Measurements from ENCODE around the gene MRPL1. TPM values are rescaled to one million over a fixed set of nuclear protein-coding genes. Genes with fewer than 3 reads are reported as not detected.
A peak's percentile ranks its signal among the peaks of the same experiment; 100 is the strongest.

The MRPL1 gene
- polyA plus RNA-seq, result 10 to 100 TPM; 21.9 to 61.8 (median 32.1) TPM
- long read RNA-seq, donor 1, transcript MRPL1-201 (9 exons, 1,490 nt), result major isoform, 44 of 86 reads
- long read RNA-seq, donor 1, partial matches to known transcripts, result 42 of 86 reads
- long read RNA-seq, donor 1, other reads (novel, unspliced or antisense), result 0 of 86 reads
- long read RNA-seq, donor 2, transcript MRPL1-201 (9 exons, 1,490 nt), result major isoform, 12 of 12 reads
- long read RNA-seq, donor 2, partial matches to known transcripts, result 0 of 12 reads
- long read RNA-seq, donor 2, other reads (novel, unspliced or antisense), result 0 of 12 reads
- long read RNA-seq, donor 3, transcript MRPL1-201 (9 exons, 1,490 nt), result major isoform, 6 of 20 reads
- long read RNA-seq, donor 3, partial matches to known transcripts, result 14 of 20 reads
- long read RNA-seq, donor 3, other reads (novel, unspliced or antisense), result 0 of 20 reads
- long read RNA-seq, donor 4, partial matches to known transcripts, result 0 of 1 reads
- long read RNA-seq, donor 4, other reads (novel, unspliced or antisense), result 0 of 1 reads
- long read RNA-seq, donor 5, partial matches to known transcripts, result 6 of 6 reads
- long read RNA-seq, donor 5, other reads (novel, unspliced or antisense), result 0 of 6 reads
- long read RNA-seq, donor 6, transcript MRPL1-201 (9 exons, 1,490 nt), result major isoform, 8 of 8 reads
- long read RNA-seq, donor 6, partial matches to known transcripts, result 0 of 8 reads
- long read RNA-seq, donor 6, other reads (novel, unspliced or antisense), result 0 of 8 reads
- long read RNA-seq, donor 7, transcript MRPL1-201 (9 exons, 1,490 nt), result major isoform, 17 of 28 reads
- long read RNA-seq, donor 7, partial matches to known transcripts, result 11 of 28 reads
- long read RNA-seq, donor 7, other reads (novel, unspliced or antisense), result 0 of 28 reads
- long read RNA-seq, donor 8, partial matches to known transcripts, result 0 of 1 reads
- long read RNA-seq, donor 8, other reads (novel, unspliced or antisense), result 0 of 1 reads
- long read RNA-seq, donor 9, transcript MRPL1-201 (9 exons, 1,490 nt), result major isoform, 5 of 5 reads
- long read RNA-seq, donor 9, partial matches to known transcripts, result 0 of 5 reads
- long read RNA-seq, donor 9, other reads (novel, unspliced or antisense), result 0 of 5 reads
- long read RNA-seq, donor 10, transcript MRPL1-201 (9 exons, 1,490 nt), result major isoform, 20 of 30 reads
- long read RNA-seq, donor 10, partial matches to known transcripts, result 10 of 30 reads
- long read RNA-seq, donor 10, other reads (novel, unspliced or antisense), result 0 of 30 reads

GRCh38 chr4:77862478-77863216, at the start of gene MRPL1:
TSS of gene MRPL1 (plus strand) at chr4:77862830. CDS start at chr4:77862849, 19 bp downstream.
- Histone ChIP-seq H3K27ac (ENCODE audit: low read depth in 1 of 3, low read length in 2 of 3) (peak within 1 kb of the TSS; percentile 93 to 100 (median 94)), H3K27me3 (ENCODE audit: control insufficient read depth in 3 of 3, insufficient read depth in 3 of 3, low read length in 3 of 3) (no peaks in the 10 kb centered on the region), H3K9me3 (ENCODE audit: control insufficient read depth in 2 of 2, insufficient read depth in 1 of 2, low read depth in 1 of 2, low read length in 1 of 2) (no peaks in the 10 kb centered on the region), H3K4me1 (ENCODE audit: control insufficient read depth in 3 of 3, insufficient read depth in 2 of 3, low read depth in 1 of 3, low read length in 2 of 3) (peaks cover 0 to 2% (median 0%) of the 10 kb centered on the region in 3 donors), H3K36me3 (ENCODE audit: control insufficient read depth in 3 of 3, insufficient read depth in 2 of 3, low read depth in 1 of 3, low read length in 3 of 3) (peaks cover 0 to 6% (median 0%) of the 10 kb centered on the region in 3 donors), H3K4me3 (ENCODE audit: low read depth in 1 of 3, low read length in 3 of 3) (peak within 1 kb of the TSS; percentile 45 to 69 (median 66))
- DNase-seq, result peak; percentile 95 to 96
- 0 to 1% (median 0%) methylated on average over 33 of the region's 33 CpGs for WGBS, 3 donors
- FAIRE-seq, result peak; percentile 61

GRCh38 chr4:77815636-77816035, 47.0 kb upstream of the MRPL1 start:
- H3K4me3 ChIP-seq (ENCODE audit: low read depth in 1 of 3, low read length in 3 of 3), result no peak overlapping the region
- H3K27ac ChIP-seq (ENCODE audit: low read depth in 1 of 3, low read length in 2 of 3), result no peak overlapping the region
- DNase-seq (peak in 1 of 2 donors; percentile 11), FAIRE-seq (no peak)
- H3K36me3 ChIP-seq (ENCODE audit: control insufficient read depth in 3 of 3, insufficient read depth in 2 of 3, low read depth in 1 of 3, low read length in 3 of 3), result peaks cover 0 to 3% (median 0%) of the 10 kb centered on the region in 3 donors
- H3K4me1 ChIP-seq (ENCODE audit: control insufficient read depth in 3 of 3, insufficient read depth in 2 of 3, low read depth in 1 of 3, low read length in 2 of 3), result peaks cover 5 to 12% (median 6%) of the 10 kb centered on the region in 3 donors
- no peaks in the 10 kb centered on the region for H3K9me3 ChIP-seq (ENCODE audit: control insufficient read depth in 2 of 2, insufficient read depth in 1 of 2, low read depth in 1 of 2, low read length in 1 of 2)
- H3K27me3 ChIP-seq (ENCODE audit: control insufficient read depth in 3 of 3, insufficient read depth in 3 of 3, low read length in 3 of 3), result no peaks in the 10 kb centered on the region

GRCh38 chr4:77816546-77816945, 46.1 kb upstream of the MRPL1 start:
- Histone ChIP-seq H3K4me1 (ENCODE audit: control insufficient read depth in 3 of 3, insufficient read depth in 2 of 3, low read depth in 1 of 3, low read length in 2 of 3) (peaks cover 5 to 18% (median 6%) of the 10 kb centered on the region in 3 donors), H3K4me3 (ENCODE audit: low read depth in 1 of 3, low read length in 3 of 3) (no peak overlapping the region), H3K9me3 (ENCODE audit: control insufficient read depth in 2 of 2, insufficient read depth in 1 of 2, low read depth in 1 of 2, low read length in 1 of 2) (no peaks in the 10 kb centered on the region), H3K27ac (ENCODE audit: low read depth in 1 of 3, low read length in 2 of 3) (peak overlapping the region in 1 of 3 donors; percentile 92), H3K36me3 (ENCODE audit: control insufficient read depth in 3 of 3, insufficient read depth in 2 of 3, low read depth in 1 of 3, low read length in 3 of 3) (peaks cover 0 to 3% (median 0%) of the 10 kb centered on the region in 3 donors), H3K27me3 (ENCODE audit: control insufficient read depth in 3 of 3, insufficient read depth in 3 of 3, low read length in 3 of 3) (no peaks in the 10 kb centered on the region)
- WGBS, 3 donors, result 48 to 66% (median 53%) methylated on average over 2 of the region's 2 CpGs
- DNase-seq (no peak), FAIRE-seq (peak; percentile 47)

- peaks cover 3 to 18% (median 8%) of the 10 kb centered on the region in 3 donors for H3K4me1 ChIP-seq (ENCODE audit: control insufficient read depth in 3 of 3, insufficient read depth in 2 of 3, low read depth in 1 of 3, low read length in 2 of 3)
- H3K4me3 ChIP-seq (ENCODE audit: low read depth in 1 of 3, low read length in 3 of 3), result peak overlapping the region; percentile 97 to 99 (median 99)
- no peak for FAIRE-seq
- WGBS, 3 donors, result 6 to 28% (median 11%) methylated on average over 8 of the region's 8 CpGs
- peak overlapping the region; percentile 92 to 100 (median 99) for H3K27ac ChIP-seq (ENCODE audit: low read depth in 1 of 3, low read length in 2 of 3)
- H3K9me3 ChIP-seq (ENCODE audit: control insufficient read depth in 2 of 2, insufficient read depth in 1 of 2, low read depth in 1 of 2, low read length in 1 of 2), result no peaks in the 10 kb centered on the region
- no peaks in the 10 kb centered on the region for H3K36me3 ChIP-seq (ENCODE audit: control insufficient read depth in 3 of 3, insufficient read depth in 2 of 3, low read depth in 1 of 3, low read length in 3 of 3)
- DNase-seq, result peak; percentile 83 to 88
- no peaks in the 10 kb centered on the region for H3K27me3 ChIP-seq (ENCODE audit: control insufficient read depth in 3 of 3, insufficient read depth in 3 of 3, low read length in 3 of 3)
Measured at GRCh38 chr4:77817304-77818072, 45.1 kb upstream of the MRPL1 start.

GRCh38 chr4:77818073-77818601, 44.5 kb upstream of the MRPL1 start:
- H3K9me3 ChIP-seq (ENCODE audit: control insufficient read depth in 2 of 2, insufficient read depth in 1 of 2, low read depth in 1 of 2, low read length in 1 of 2), result no peaks in the 10 kb centered on the region
- peak overlapping the region; percentile 92 to 100 (median 99) for H3K27ac ChIP-seq (ENCODE audit: low read depth in 1 of 3, low read length in 2 of 3)
- peak overlapping the region; percentile 97 to 99 (median 99) for H3K4me3 ChIP-seq (ENCODE audit: low read depth in 1 of 3, low read length in 3 of 3)
- H3K4me1 ChIP-seq (ENCODE audit: control insufficient read depth in 3 of 3, insufficient read depth in 2 of 3, low read depth in 1 of 3, low read length in 2 of 3), result peaks cover 3 to 18% (median 8%) of the 10 kb centered on the region in 3 donors
- FAIRE-seq (no peak), DNase-seq (peak; percentile 84 to 86)
- 0 to 1% (median 0%) methylated on average over 13 of the region's 13 CpGs for WGBS, 3 donors
- no peaks in the 10 kb centered on the region for H3K27me3 ChIP-seq (ENCODE audit: control insufficient read depth in 3 of 3, insufficient read depth in 3 of 3, low read length in 3 of 3)
- no peaks in the 10 kb centered on the region for H3K36me3 ChIP-seq (ENCODE audit: control insufficient read depth in 3 of 3, insufficient read depth in 2 of 3, low read depth in 1 of 3, low read length in 3 of 3)

GRCh38 chr4:77818602-77819403, 43.8 kb upstream of the MRPL1 start, which contains the start of gene CNOT6L:
TSS of gene CNOT6L (minus strand) at chr4:77819368. CDS start at chr4:77819308, 60 bp downstream.
- FAIRE-seq (no peak), DNase-seq (peak; percentile 72 to 92)
- WGBS, 3 donors, result 0 to 1% (median 1%) methylated on average over 62 to 89 of the region's 89 CpGs
- Histone ChIP-seq H3K4me1 (ENCODE audit: control insufficient read depth in 3 of 3, insufficient read depth in 2 of 3, low read depth in 1 of 3, low read length in 2 of 3) (peaks cover 3 to 18% (median 7%) of the 10 kb centered on the region in 3 donors), H3K27ac (ENCODE audit: low read depth in 1 of 3, low read length in 2 of 3) (peak within 1 kb of the TSS; percentile 99 to 100 (median 99)), H3K27me3 (ENCODE audit: control insufficient read depth in 3 of 3, insufficient read depth in 3 of 3, low read length in 3 of 3) (no peaks in the 10 kb centered on the region), H3K36me3 (ENCODE audit: control insufficient read depth in 3 of 3, insufficient read depth in 2 of 3, low read depth in 1 of 3, low read length in 3 of 3) (no peaks in the 10 kb centered on the region), H3K4me3 (ENCODE audit: low read depth in 1 of 3, low read length in 3 of 3) (peak within 1 kb of the TSS; percentile 97 to 99 (median 99)), H3K9me3 (ENCODE audit: control insufficient read depth in 2 of 2, insufficient read depth in 1 of 2, low read depth in 1 of 2, low read length in 1 of 2) (no peaks in the 10 kb centered on the region)
